Parathyroid adenoma (tissue), 2 donors: ENCODE results near the gene MSI2.

Source experiments
- H2AFZ ChIP-seq: fragments of 300-600 bp; sonication (generic); one replicate; pipeline ENCODE4 v1.7.0; 2017; ENCODE audit warnings: antibody characterized with exemption, mild to moderate bottlenecking
- H3K27ac ChIP-seq: fragments of 300-600 bp; sonication (generic); one replicate; pipeline ENCODE4 v1.7.0; 2017
- H3K27me3 ChIP-seq: fragments of 300-600 bp; sonication (generic); one replicate; pipeline ENCODE4 v1.7.0; 2017; ENCODE audit warnings: low read length; ENCODE audit not compliant: control insufficient read depth, insufficient read depth
- H3K36me3 ChIP-seq: fragments of 300-600 bp; sonication (generic); one replicate; pipeline ENCODE4 v1.7.0; 2017; ENCODE audit warnings: low read length; ENCODE audit not compliant: control insufficient read depth, insufficient read depth
- H3K4me1 ChIP-seq: fragments of 300-600 bp; sonication (generic); one replicate; pipeline ENCODE4 v1.7.0; 2017; ENCODE audit warnings: control low read depth
- H3K4me2 ChIP-seq: fragments of 300-600 bp; sonication (generic); one replicate; pipeline ENCODE4 v1.7.0; 2017; ENCODE audit warnings: low read length
- H3K4me3 ChIP-seq: fragments of 300-600 bp; sonication (generic); one replicate; pipeline ENCODE4 v1.7.0; 2017; ENCODE audit warnings: low read depth, low read length
- H3K79me2 ChIP-seq: fragments of 300-600 bp; sonication (generic); one replicate; pipeline ENCODE4 v1.7.0; 2017; ENCODE audit warnings: control low read depth
- H3K9ac ChIP-seq: fragments of 300-600 bp; sonication (generic); one replicate; pipeline ENCODE4 v1.7.0; 2017; ENCODE audit warnings: mild to moderate bottlenecking
- H3K9me3 ChIP-seq: fragments of 300-600 bp; sonication (generic); one replicate; pipeline ENCODE4 v1.7.0; 2017; ENCODE audit warnings: low read length; ENCODE audit not compliant: control insufficient read depth
- TF ChIP-seq, protein P1 (sequence below): fragments of 300-600 bp; sonication (generic); IDR thresholded peaks from one replicate; pipeline ENCODE4 v1.7.0; 2017; ENCODE audit warnings: antibody characterized with exemption, mild to moderate bottlenecking
- donor health status: primary hyperparathyroidism.

The MSI2 gene

DNA sequence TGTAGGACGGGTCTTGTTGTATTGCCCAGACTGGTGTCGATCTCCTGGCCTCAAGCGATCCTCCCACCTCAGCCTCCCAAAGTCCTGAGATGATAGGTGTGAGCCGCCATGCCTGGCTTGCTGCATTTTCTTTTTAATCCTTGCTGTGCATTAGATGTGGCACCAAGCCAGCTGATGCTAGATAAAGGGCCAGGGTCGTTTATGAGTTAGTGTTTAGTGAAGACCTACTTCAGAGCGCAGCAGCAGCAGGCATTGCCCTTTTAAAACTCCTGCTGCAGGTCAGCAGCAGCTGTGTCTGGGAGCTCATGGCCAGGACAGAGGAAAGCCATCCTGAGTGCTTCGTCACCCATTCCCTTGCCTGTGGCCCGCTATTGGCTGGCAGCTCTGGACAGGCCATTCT lies 251.5 kb downstream of the MSI2 start:
- Histone ChIP-seq H3K4me2 (no peak overlapping the region), H3K9ac (no peak overlapping the region), H3K4me3 (no peak overlapping the region), H3K79me2 (peaks cover 62% of the 10 kb centered on the region), H3K27me3 (no peaks in the 10 kb centered on the region), H3K4me1 (peaks cover 19% of the 10 kb centered on the region), H2AFZ (no peak overlapping the region), H3K27ac (no peak overlapping the region), H3K36me3 (no peaks in the 10 kb centered on the region), H3K9me3 (no peaks in the 10 kb centered on the region)
- TF ChIP-seq, protein P1, sequence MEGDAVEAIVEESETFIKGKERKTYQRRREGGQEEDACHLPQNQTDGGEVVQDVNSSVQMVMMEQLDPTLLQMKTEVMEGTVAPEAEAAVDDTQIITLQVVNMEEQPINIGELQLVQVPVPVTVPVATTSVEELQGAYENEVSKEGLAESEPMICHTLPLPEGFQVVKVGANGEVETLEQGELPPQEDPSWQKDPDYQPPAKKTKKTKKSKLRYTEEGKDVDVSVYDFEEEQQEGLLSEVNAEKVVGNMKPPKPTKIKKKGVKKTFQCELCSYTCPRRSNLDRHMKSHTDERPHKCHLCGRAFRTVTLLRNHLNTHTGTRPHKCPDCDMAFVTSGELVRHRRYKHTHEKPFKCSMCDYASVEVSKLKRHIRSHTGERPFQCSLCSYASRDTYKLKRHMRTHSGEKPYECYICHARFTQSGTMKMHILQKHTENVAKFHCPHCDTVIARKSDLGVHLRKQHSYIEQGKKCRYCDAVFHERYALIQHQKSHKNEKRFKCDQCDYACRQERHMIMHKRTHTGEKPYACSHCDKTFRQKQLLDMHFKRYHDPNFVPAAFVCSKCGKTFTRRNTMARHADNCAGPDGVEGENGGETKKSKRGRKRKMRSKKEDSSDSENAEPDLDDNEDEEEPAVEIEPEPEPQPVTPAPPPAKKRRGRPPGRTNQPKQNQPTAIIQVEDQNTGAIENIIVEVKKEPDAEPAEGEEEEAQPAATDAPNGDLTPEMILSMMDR = no peak

DNA sequence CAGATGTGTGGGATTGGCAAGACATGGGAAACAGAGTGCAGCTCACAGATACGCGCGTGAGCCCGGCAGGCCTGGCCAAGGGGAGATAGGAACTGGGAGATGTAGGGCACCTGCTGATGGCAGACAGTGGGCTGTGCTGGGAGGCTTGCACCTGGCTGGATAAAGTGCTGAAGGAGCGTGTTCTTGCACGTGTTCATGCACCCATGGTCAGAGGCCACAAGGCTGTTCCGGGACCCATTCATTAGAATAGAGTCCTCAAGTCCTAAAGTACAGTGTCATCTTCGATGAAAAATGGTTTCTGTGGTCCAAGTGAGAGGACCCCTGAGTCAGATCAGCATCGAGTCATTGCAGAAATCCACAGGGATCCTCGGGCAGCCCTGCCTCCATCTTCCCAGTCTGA lies 252.3 kb downstream of the MSI2 start:
- Histone ChIP-seq H3K79me2 (peaks cover 68% of the 10 kb centered on the region), H3K9me3 (no peaks in the 10 kb centered on the region), H3K4me1 (peaks cover 21% of the 10 kb centered on the region), H2AFZ (no peak overlapping the region), H3K36me3 (no peaks in the 10 kb centered on the region), H3K27me3 (no peaks in the 10 kb centered on the region), H3K4me2 (no peak overlapping the region), H3K27ac (no peak overlapping the region), H3K4me3 (no peak overlapping the region), H3K9ac (no peak overlapping the region)
- TF ChIP-seq, protein P1 = no peak

DNA sequence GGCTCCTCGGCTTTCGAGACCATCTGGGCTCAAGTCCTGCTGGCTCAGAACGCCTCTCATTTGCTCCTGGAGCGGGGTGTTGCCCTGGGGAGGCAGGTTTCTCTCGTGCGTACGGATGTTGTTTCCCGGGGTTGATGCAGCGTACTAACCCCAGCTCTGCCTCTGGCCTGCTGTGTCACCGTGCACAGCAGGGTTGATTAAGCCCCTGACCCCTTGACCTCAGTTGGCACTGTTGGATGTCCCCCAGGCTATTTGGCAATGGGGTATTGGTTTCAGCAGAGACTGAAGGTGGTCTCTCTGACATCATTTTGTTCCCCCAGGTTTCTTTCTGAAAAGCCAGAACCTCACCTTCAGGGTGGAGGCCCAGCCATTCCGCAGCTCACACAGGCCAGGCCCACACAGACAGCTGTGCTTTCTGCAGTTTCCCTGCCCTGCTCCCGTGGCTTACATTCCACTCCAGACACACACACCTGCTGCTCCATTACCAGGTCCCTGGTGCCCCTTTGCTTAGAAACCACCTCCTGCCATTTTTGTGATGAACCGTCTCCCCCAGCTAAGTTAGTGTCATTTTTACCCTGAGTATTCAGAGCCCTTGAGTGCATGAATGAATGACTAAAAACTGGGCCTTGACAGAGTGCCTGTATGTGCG lies 255.3 kb downstream of the MSI2 start:
- Histone ChIP-seq H3K9ac (no peak overlapping the region), H3K4me2 (no peak overlapping the region), H3K4me1 (peaks cover 17% of the 10 kb centered on the region), H3K36me3 (no peaks in the 10 kb centered on the region), H3K79me2 (peaks cover 62% of the 10 kb centered on the region), H3K27me3 (no peaks in the 10 kb centered on the region), H3K9me3 (no peaks in the 10 kb centered on the region), H3K4me3 (no peak overlapping the region), H3K27ac (no peak overlapping the region), H2AFZ (no peak overlapping the region)
- TF ChIP-seq, protein P1 = no peak

DNA sequence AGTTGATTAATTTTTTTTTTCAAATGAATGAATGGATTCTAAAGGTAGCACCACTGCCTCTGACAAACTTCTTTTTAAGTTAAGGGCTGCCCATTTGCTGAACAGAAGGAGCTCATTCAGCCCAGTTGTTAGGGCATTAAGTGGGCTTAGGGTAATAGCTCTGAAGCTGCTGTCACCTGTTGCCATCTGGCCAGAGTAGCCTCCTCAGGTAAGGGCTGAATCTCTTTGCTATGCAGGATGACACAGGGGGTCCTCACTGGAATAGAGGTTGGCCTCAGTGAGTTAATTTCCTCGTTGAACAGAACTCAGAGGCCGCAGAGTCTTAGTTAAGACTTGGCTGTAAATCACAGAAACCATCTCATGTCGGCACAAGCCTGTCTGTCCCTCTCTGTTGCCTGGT lies 255.9 kb downstream of the MSI2 start:
- Histone ChIP-seq H3K9me3 (no peaks in the 10 kb centered on the region), H3K4me1 (peaks cover 14% of the 10 kb centered on the region), H3K27me3 (no peaks in the 10 kb centered on the region), H3K79me2 (peaks cover 63% of the 10 kb centered on the region), H2AFZ (no peak overlapping the region), H3K4me2 (no peak overlapping the region), H3K36me3 (no peaks in the 10 kb centered on the region), H3K27ac (no peak overlapping the region), H3K9ac (no peak overlapping the region), H3K4me3 (no peak overlapping the region)
- TF ChIP-seq, protein P1 = no peak

DNA sequence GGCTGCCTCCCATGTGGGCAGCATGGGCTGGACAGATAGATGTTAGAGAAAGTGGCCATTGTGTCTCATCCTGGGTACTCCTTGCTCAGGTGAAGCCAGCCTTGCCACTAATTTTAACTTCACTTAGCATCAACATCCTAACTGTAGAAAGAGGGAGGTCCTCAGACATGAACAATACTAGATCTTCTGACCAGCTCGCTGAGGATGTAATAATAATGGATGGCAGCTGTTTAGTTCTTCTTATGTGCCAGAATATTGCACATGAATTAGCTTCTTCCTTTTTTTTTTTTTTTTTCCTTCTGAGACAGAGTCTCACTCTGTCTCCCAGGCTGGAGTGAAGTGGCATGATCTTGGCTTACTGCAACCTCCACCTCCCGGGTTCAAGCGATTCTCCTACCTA lies 256.4 kb downstream of the MSI2 start:
- Histone ChIP-seq H3K4me3 (no peak overlapping the region), H3K36me3 (no peaks in the 10 kb centered on the region), H2AFZ (no peak overlapping the region), H3K27me3 (no peaks in the 10 kb centered on the region), H3K9ac (no peak overlapping the region), H3K79me2 (peaks cover 63% of the 10 kb centered on the region), H3K4me2 (no peak overlapping the region), H3K27ac (no peak overlapping the region), H3K4me1 (peaks cover 14% of the 10 kb centered on the region), H3K9me3 (no peaks in the 10 kb centered on the region)
- TF ChIP-seq, protein P1 = no peak
